Stimulated activated CD4-positive, alpha-beta T cell treated with anti-CD3 and anti-CD28 coated beads, Interleukin-4, amount 100 ng/mL, for 24 hours (primary cell): ENCODE measurements around the gene AMIGO1.
"Not testable (repeated sequence)": the region's sequence is repeated elsewhere in the genome, so short reads cannot be mapped to it uniquely, and the experiment has no call there.

Source experiments
- DNase-seq: peaks from one replicate; pipeline ENCODE4 v3.0.0-alpha.2; 2020

AMIGO1 gene

GRCh38 chr1:109482242-109482641 is 27.3 kb downstream of the AMIGO1 start:
- DNase-seq, result no peak

- no peak for DNase-seq
These were observed 27.9 kb downstream of the AMIGO1 start for GRCh38 chr1:109481646-109482045.

- DNase-seq, result no peak
These were observed 29.6 kb downstream of the AMIGO1 start for GRCh38 chr1:109479901-109480300.

- DNase-seq, result no peak
These were observed 30.2 kb downstream of the AMIGO1 start for GRCh38 chr1:109479311-109479710.

- no peak for DNase-seq
These were observed 30.7 kb downstream of the AMIGO1 start for GRCh38 chr1:109478806-109479205.

- DNase-seq, result no peak
These were observed 31.7 kb downstream of the AMIGO1 start for GRCh38 chr1:109477821-109478220.

GRCh38 chr1:109476825-109477224 is 32.7 kb downstream of the AMIGO1 start:
- no peak for DNase-seq

GRCh38 chr1:109475261-109475660 is 34.3 kb downstream of the AMIGO1 start:
- DNase-seq, result no peak

- no peak for DNase-seq
These were observed 34.8 kb downstream of the AMIGO1 start for GRCh38 chr1:109474697-109475096.

- DNase-seq, result not testable (repeated sequence)
These were observed 36.1 kb downstream of the AMIGO1 start for GRCh38 chr1:109473284-109474057.

- no peak for DNase-seq
These were observed 36.7 kb downstream of the AMIGO1 start for GRCh38 chr1:109472779-109473178.

- no peak for DNase-seq
These were observed 39.3 kb downstream of the AMIGO1 start for GRCh38 chr1:109470245-109470644.

GRCh38 chr1:109468903-109469302 is 40.6 kb downstream of the AMIGO1 start:
- no peak for DNase-seq

GRCh38 chr1:109468061-109468460 is 41.5 kb downstream of the AMIGO1 start:
- DNase-seq, result no peak

- no peak for DNase-seq
These were observed 42.2 kb downstream of the AMIGO1 start for GRCh38 chr1:109467301-109467777.

- DNase-seq, result no peak
These were observed 42.9 kb downstream of the AMIGO1 start, which contains the start of gene SYPL2 for GRCh38 chr1:109466452-109467300. SYPL2 (plus strand) TSS chr1:109466546; CDS start chr1:109466844, 298 bp downstream.

- no peak for DNase-seq
These were observed 43.4 kb downstream of the AMIGO1 start for GRCh38 chr1:109466125-109466451.

- DNase-seq, result no peak
These were observed 51.7 kb downstream of the AMIGO1 start for GRCh38 chr1:109457819-109458218.

- DNase-seq, result no peak
These were observed 54.9 kb downstream of the AMIGO1 start for GRCh38 chr1:109454497-109455133.
